HG03139 (cell line): ENCODE results near the gene OGFRL1.
A peak's percentile ranks its signal among the peaks of the same experiment; 100 is the strongest.
"Not testable (repeated sequence)": the region's sequence is repeated elsewhere in the genome, so short reads cannot be mapped to it uniquely, and the experiment has no call there.

ENCODE experiments used
- ATAC-seq: cut with Tn5 transposase; IDR thresholded peaks from one replicate; pipeline ENCODE4 v1.9.1; 2021; ENCODE audit not compliant: unreplicated experiment

Gene OGFRL1

DNA sequence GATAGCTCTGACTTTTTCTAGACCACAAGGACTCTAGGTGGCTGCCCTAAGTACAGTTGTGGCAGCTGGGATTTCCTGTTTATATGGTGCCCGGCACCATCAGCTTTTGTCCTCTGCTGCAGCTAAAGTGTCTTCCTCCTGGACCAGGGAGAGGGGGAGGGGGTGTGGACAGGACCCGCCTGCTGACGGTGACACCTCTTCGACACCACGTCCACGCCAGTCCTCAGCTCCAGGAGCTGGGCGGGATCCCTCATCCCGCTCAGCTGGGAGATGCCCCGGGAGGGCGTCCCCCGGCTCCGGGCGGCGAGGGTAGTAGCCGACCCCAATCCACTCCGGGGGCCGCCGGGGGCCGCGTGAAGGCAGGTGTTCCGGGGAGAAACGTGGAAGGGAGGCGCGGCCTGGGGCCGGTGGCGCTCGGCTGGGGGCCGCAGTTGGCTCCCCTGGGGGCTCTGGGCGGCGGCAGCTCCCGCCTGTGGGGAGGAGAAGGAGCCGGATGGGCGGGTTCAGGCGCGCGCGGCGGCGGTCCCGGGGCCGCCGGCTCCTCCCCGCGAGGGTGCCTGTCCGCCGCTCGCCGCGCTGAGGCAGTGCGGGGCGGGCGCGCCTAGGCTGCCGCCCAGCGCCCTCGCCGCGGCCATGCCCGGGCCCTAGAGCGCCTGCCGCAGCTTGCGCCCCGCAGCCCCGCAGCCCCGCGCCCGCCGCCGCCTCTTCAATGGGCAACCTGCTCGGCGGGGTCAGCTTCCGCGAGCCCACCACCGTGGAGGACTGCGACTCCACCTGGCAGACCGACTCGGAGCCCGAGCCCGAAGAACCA is at the start of gene OGFRL1:
Gene OGFRL1 (plus strand): TSS at position 584 of the 811 bp plus-strand sequence. CDS start 126 bp downstream, at position 710.
- peak; percentile 84 for ATAC-seq

DNA sequence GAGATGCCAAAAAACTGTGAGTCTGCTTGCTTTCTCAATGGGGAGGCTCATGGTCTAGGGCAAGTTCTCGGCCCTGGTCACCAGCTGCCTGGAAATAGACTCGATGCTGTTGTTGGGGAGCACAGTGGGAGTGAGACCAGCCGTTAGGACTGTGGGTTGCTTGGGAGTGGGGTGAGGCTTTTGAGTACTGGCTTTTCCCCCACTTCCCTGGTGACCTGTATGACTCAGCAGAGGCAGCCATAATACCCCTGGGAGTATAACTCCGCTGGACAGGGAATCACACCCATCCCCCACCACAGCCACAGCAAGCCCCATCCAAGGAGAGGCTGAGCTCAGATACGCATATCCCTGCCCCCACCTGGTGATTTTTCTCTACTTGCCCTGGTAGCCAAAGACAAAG is 48.9 kb upstream of the OGFRL1 start:
- no peak for ATAC-seq

DNA sequence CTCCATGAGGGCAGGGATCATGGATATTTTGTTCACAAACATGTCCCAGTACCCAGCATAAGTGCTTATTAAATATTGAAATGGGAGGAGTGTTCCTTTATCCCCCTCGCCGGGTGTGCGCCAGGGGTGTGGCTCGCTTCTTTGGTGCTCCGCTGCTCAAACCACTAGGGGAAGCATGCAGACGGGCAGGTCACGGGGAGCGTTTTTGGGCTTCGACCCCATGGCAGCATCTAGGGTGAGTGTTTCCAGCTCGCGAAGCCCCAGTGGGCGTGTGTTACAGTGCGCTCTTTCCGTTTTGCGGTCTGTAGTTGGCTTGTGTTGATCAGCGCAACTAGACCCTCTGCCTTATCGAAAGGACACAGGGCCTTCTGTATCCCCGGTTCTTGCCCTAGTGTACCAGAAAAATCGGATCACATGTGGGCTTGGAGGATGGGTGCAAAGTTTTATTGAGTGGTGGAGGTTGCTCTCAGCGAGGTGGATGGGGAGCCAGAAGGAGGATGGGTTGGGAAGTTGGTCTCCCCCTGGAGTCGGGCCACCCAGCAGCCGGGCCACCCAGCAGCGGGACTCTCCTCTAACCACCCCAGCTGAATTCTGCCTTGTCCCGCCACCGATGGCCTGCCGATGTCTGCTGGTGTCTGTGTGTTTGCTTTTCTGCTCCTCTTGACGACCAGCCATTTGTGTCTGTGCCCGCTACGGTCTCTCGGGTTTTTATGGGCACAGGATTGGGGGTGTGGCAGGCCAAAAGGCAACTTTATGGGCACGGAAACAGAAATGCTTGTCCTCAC is 43.2 kb upstream of the OGFRL1 start:
- ATAC-seq: no peak

DNA sequence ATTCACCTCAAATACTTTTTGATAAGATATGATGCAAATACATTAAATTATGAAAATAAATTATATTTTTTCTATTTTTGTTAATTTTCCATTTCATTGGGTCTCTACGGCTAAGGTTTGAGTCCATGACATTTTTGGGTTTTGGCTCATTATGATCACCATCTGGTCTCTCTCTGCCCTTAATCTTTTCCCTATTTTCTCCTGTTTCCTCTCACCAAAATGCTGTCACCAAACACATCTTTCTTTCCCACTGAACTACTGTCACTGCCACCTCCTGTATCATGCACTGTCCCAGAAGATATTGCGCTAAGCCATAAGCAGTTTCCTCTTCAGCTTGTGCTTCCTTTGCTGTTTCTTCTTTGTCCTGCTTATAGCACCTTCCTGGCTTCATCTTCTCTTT is 42.0 kb upstream of the OGFRL1 start:
- no peak for ATAC-seq

DNA sequence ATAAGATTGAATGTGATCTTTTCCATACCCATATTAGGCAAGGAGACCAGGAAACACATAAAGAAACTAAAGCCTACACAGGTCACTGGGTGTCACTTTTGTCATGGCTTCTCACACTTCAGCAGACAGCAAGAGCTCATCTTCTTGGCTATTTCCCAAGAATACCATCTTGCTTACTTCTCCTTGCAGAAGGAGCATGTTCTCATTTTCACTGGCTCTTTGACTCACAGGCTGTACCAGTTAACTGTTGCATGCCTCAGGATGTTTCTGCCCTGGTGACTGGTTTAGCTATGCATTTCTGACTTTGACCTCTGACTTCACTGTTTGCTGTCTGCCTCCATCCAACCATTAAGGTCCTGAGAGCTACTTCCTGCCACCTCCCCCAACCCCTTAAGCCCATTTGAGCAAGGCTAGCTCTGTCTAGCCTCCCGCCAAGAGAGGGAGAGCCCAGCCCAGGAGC is 40.3 kb upstream of the OGFRL1 start:
- peak; percentile 90 for ATAC-seq

DNA sequence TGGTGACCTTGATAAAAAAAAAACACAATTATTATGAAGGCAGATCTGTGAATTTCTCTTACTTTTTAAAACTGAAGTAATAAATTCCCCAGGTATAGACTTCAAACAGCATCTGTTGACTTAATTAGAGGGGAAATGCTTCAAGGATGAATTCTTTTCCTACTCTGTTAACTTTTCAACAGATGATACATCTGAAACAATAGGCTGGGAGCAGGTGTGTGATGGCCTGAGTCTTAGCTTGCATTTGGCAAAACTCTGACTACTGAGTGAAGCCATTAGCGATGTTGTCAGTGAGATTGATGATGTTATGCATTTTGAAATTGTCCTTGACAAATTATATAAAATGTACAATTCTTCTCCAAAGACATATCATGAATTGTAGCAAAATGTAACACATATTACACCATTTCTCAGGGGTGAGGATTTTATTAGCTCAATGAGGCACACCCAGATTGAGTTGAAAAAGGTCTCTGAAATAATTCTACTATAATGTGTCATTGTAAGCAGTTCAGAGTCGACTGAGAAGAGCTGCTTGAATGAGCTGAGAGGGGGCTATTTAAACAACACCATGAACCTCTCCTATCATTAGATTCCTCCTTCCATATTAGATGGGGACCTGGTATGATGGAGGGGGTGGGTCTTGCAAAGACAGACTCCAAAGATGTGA is 39.6 kb upstream of the OGFRL1 start:
- no peak for ATAC-seq

DNA sequence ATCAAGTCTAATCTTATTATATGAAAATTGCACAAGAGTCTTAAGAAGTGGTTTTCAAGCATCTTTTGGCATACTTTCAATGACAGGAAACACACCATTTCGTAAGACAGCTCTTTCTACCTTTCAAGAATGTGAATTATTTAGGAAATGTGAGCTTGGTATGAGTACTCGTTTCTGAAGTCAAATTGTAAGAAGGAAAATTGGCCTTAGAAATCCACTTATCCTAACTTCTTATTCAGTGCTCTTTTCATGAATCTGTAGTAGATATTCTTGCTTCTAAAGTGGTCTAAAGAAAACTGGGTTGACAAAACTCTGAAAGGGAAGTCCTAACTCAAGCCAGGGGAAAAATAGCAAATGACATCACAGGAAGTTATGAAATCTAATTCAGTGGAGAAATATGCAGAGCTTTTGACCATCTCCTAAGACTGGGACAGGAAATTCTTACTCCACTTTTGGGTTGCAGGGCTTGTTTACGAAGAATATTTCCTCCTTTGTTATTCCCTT is 38.5 kb upstream of the OGFRL1 start:
- ATAC-seq: no peak

DNA sequence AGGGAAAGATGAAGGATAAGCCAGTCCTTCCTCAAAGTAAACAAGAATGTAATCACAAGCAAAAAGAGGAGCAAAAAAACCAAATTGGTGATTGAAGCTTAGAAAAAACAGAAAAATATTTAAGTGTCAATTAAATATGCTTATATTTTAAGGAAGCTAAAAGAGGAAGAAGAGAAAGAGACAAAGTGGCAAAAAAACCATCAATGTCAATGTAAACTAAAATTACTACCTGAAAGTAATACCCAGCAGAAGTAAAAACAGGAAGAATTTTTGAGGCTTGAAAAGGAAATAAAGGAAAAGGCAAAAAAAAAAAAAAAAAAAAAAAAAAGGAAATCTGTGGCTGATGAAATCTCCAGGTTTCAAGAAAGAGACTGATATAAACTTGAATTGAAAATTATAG is 36.2 kb upstream of the OGFRL1 start:
- no peak for ATAC-seq

DNA sequence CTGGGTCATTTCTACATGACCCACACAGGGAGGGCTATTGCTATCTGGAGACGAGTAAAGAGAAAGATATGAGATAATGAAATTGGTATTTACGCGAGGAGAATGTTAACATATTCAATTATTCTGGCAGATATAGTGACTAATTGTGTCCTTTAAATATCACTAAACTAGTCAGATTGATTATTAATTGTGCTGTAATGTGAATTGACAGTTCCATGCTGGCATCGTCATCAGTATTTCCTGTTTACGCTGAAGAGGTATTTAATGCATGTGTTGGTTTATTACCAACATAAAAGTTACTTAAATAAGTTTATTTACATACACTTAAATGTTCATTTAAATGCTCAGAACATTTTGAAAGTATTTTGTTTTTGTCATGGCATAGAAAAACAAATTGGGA is 35.7 kb upstream of the OGFRL1 start:
- no peak for ATAC-seq

DNA sequence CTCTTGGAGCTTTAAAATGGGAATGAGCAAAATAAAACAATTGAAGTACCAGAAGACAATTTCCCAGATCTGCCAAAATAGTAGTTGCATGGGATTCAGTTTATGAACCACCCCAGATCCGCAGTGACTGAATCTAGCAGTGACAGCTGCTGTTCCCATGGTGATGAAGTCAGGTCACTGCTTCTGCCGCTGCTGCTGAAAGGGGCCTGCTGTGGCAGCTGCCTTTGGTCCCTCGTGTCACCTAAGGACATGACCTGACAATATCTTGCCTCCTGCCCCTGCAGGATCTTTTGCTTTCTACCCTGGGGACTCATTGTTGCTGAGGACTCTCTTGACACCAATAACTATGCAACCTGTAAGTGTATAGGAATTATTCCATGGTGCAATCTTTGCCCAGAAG is 34.3 kb upstream of the OGFRL1 start:
- ATAC-seq: no peak

DNA sequence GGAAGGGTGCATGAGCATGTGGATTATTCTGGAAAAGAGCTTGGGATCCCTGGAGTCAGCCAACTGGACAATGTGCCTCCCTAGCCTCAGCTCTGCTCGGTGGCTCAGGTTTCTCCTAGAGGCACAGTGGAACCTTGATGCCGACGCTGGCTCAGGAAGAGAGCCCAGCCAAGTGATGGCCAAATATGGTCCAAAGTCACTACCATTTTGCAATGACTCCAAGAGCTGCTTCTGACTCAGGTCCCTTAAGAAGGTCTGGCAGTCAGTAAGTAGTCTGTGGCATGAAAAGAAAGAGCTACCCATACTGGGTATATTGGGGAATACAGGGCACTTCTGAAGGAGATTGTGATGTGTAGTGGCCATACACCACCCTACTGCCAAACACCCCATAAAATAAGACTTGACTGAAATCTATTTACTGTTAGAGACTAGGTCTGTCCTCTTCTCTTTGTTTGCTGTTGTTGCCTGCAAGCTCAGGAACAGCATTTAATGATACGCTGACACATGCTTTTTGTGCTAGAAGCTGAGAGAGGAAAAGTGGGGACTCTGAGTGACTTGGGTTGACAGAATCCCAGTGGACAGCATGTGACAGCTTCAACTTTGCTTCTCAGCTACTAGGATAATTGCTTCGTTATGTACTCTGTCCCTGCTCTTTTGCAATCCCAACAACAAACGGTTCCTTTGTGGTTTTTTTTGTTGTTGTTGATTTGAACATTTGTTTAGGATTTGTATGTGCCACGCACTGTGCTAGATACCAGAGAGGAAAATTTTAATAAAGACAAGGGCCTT is 30.3 kb upstream of the OGFRL1 start:
- ATAC-seq: no peak

DNA sequence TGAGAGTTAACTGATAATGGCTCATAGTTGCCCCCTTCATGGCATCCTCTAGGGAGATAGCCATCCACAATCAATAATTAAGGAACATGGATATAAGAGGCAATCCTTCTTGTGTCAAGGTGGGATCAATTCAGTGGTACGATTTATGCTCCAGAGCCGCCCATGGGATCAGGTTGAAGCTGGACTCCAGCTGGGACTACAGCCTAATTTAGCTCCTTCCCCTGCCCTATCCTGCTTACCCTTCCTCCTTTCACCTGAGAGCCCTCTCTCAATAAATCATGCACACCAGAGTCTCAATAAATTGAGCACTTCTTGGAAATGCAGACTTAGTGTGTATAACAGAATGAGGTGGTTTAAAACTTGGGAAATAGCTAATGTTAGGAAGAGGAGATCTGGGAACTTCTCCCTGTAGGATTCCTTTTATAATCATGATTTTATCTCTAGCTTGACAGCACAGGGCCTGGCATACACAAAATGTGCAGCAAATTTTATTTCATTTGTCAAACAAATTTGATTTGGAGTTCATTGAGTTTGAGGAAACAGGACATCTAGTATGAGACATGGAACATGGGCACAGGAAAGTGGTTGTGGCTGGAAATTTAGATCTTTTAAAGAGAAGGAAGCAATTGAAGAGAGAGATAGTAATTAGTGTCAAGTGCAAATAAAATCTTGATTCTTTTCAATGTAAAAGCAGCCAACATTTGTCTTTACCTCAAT is 28.6 kb upstream of the OGFRL1 start:
- no peak for ATAC-seq

DNA sequence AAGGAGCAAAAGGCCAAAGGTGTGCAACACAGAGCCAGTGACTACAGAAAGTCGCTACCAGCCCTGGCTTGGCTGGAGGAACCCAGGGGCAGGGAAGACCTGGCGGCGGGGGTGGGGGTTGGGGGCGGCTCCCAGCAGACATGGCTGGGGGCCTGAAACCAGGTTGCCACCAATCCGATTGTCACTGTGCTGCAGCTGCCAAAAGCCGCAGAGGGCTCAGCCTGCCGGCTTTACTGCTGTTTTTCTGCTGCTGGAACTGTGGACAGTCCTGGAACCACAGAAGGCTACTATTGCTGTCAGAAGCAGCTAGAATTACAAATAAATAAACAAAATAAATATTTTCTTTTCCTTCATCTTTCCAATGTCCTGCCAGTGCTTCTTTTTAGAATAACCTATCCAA is 25.7 kb upstream of the OGFRL1 start:
- ATAC-seq: no peak

DNA sequence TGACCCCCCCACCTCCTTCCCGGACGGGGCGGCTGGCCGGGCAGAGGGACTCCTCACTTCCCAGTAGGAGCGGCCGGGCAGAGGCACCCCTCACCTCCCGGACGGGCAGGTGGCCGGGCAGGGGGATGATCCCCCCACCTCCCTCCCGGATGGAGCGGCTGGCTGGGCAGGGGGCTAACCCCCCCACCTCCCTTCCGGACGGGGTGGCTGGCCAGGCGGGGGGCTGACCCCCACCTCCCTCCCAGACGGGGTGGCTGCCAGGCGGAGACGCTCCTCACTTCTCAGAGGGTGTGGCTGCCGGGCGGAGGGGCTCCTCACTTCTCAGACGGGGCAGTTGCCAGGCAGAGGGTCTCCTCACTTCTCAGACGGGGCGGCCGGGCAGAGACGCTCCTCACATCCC is 22.2 kb upstream of the OGFRL1 start:
- ATAC-seq: not testable (repeated sequence)

DNA sequence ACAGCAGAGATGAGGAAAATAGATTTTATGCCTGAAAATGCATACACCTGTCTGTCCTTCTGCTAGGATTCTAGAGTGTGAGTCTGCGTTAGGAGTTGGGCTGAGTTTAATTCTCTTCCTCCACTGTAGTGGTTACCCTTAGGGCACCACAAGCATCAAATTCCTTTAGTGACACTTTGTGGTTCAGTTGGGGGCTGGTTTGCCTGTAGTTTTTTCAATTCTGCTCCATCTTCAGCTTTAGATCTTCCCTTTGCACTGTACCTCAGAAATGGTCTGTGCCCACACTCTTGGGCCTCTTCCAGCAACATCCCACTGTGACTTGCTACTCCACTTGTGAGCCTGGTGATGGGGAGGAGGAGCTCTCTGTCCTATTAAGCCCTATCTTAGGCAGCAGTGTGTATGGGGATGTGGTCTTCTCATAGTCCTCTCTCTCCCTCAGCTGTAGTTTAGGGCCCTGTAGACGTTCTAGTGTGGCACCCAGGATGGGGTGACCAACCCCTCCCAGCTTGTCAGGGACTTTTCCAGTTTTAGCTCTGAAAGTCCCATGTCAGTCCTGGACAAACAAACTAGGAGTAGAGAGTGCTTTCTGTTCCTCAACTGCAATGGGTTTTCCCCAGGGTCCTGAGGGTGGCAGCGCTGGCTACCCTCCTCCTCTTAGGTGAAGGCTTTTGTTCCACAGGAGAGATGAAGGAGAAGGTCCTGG is 19.7 kb upstream of the OGFRL1 start:
- no peak for ATAC-seq

DNA sequence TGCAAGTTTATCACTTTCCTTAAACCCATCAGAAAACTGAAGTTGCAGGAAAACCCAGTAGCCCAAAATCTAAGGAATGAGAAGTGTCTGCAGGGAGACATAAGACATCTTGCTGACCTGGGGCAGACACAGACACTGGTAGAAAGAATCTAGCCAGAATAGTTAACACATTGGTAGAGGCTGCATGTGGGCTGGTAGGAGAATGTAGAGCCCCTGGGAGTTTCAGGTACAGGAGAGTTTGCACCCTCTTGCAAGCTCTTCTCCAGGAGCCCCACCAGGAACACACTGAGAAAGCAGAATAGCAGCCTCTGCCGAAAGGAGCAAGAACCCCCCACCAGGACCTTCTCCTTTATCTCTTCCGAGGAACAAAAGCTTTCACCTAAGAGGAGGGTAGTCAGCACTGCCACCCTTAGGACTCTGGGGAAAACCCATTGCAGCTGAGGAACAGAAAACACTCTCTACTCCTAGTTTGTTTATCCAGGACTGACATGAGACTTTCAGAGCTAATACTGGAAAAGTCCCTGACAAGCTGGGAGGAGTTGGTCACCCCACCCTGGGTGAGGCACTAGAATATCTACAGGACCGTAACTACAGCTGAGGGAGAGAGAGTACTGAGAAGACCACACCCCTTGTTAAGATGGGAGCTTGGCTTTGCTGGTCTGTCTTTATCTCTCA is 10.5 kb upstream of the OGFRL1 start:
- ATAC-seq: no peak

DNA sequence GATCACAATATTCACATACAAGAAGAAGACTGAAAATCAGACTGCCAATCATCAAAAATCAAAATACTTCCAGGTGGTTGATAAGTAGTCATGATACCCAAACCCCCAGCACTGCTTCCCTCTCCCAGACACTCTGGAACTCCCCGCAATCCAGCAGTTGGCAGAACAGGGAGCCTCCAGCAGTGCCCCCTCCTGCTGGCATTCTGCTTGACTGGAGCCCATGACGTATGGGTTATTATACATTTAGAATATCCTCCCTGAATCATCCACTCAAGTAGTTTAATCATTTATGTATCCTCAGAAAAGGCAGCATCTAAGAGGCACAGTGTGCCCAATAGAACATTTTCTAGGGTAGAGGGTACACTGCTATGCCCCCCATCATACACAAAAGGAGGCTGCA is 9.3 kb upstream of the OGFRL1 start:
- ATAC-seq: no peak

DNA sequence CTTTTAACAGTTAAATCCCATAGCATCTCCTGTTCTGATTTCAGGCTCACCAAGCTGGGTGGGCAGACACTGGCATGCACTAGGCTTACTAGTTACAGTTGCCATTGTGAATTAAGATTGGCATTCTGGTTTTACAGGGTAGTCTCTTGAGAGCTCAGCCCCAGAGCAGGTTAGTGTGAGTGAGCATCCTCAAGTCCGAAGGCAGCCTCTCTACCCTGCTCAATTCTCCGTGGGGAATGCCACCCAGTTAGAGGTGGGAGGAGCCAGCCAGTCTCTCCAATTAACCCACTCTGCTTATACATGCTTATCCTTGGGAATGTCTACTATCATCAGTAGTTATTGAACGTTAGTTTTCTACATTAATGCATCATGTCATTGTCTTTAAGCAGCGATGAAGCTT is 8.9 kb upstream of the OGFRL1 start:
- ATAC-seq: no peak

DNA sequence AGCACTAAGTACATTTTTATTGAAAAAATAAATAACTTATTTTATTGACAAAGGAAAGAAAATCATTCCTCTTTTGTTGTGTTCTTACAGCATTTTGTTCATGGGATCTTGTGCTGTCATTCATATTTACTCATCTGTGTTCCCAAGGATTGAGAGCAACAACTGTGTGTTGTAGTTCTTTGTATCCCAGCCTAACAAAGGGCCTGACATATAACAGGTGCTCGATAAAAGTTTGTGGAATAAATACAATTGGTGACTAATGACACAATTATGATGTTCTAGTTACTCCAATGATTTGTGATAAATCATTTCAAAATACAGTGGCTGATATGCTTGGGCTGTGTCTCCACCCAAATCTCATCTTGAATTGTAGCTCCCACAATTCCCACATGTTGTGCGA is 7.9 kb upstream of the OGFRL1 start:
- ATAC-seq: no peak
